ENCODE data around the gene RGS9.
A peak's percentile ranks its signal among the peaks of the same experiment; 100 is the strongest.

The RGS9 gene

GRCh38 chr17:65101371-65101770, 35.8 kb upstream of the RGS9 start:
- H2BK120ac ChIP-seq (ENCODE audit: low read depth, low read length): no peak overlapping the region
- peak overlapping the region; percentile 80 for H3K9ac ChIP-seq (ENCODE audit: low read length)
- H3K27ac ChIP-seq (ENCODE audit: low read depth, low read length): no peak overlapping the region
- H2AK5ac ChIP-seq (ENCODE audit: low read length): no peak overlapping the region
- no peak overlapping the region for H3K4ac ChIP-seq (ENCODE audit: low read depth, low read length)
- H4K8ac ChIP-seq (ENCODE audit: low read depth, low read length): no peak overlapping the region
- no peak overlapping the region for H3K18ac ChIP-seq (ENCODE audit: low read length)
- H3K4me1 ChIP-seq (ENCODE audit: control insufficient read depth, low read depth, low read length): no peaks in the 10 kb centered on the region
- no peaks in the 10 kb centered on the region for H3K79me1 ChIP-seq (ENCODE audit: low read length)
- DNase-seq: no peak
- H4K5ac ChIP-seq (ENCODE audit: low read length): no peak overlapping the region
- H3K23ac ChIP-seq (ENCODE audit: low read length): no peak overlapping the region
- H3K36me3 ChIP-seq (ENCODE audit: control insufficient read depth, insufficient read depth, low read length): no peaks in the 10 kb centered on the region
- no peak overlapping the region for H3K4me3 ChIP-seq (ENCODE audit: low read length)
- no peak overlapping the region for H2BK5ac ChIP-seq (ENCODE audit: low read length)
- H3K56ac ChIP-seq (ENCODE audit: low read length): no peak overlapping the region
- H3K27me3 ChIP-seq (ENCODE audit: insufficient read depth, low read length, poor library complexity): no peaks in the 10 kb centered on the region
- H2BK15ac ChIP-seq (replicated peaks; ENCODE audit: low read depth): no peak overlapping the region
- no CpG with 5 or more reads among the region's 6 CpGs for WGBS (ENCODE audit: extremely low coverage, insufficient coverage, low lambda C conversion rate)
- no peak overlapping the region for H3K4me2 ChIP-seq (ENCODE audit: low read length)
- H3K79me2 ChIP-seq (ENCODE audit: control insufficient read depth, insufficient read depth, low read length): no peaks in the 10 kb centered on the region

GRCh38 chr17:65102235-65102634, 34.9 kb upstream of the RGS9 start:
- Histone ChIP-seq H3K4me3 (ENCODE audit: low read length) (no peak overlapping the region), H2BK5ac (ENCODE audit: low read length) (no peak overlapping the region), H3K4me2 (ENCODE audit: low read length) (no peak overlapping the region), H3K27ac (ENCODE audit: low read depth, low read length) (no peak overlapping the region), H4K8ac (ENCODE audit: low read depth, low read length) (no peak overlapping the region), H3K36me3 (ENCODE audit: control insufficient read depth, insufficient read depth, low read length) (no peaks in the 10 kb centered on the region), H4K5ac (ENCODE audit: low read length) (no peak overlapping the region), H3K79me2 (ENCODE audit: control insufficient read depth, insufficient read depth, low read length) (no peaks in the 10 kb centered on the region), H3K18ac (ENCODE audit: low read length) (no peak overlapping the region), H3K9ac (ENCODE audit: low read length) (no peak overlapping the region), H3K23ac (ENCODE audit: low read length) (no peak overlapping the region), H3K4ac (ENCODE audit: low read depth, low read length) (no peak overlapping the region), H2BK15ac (replicated peaks; ENCODE audit: low read depth) (no peak overlapping the region), H3K27me3 (ENCODE audit: insufficient read depth, low read length, poor library complexity) (no peaks in the 10 kb centered on the region), H3K56ac (ENCODE audit: low read length) (no peak overlapping the region), H3K4me1 (ENCODE audit: control insufficient read depth, low read depth, low read length) (no peaks in the 10 kb centered on the region), H2BK120ac (ENCODE audit: low read depth, low read length) (no peak overlapping the region), H2AK5ac (ENCODE audit: low read length) (no peak overlapping the region), H3K79me1 (ENCODE audit: low read length) (no peaks in the 10 kb centered on the region)
- WGBS (ENCODE audit: extremely low coverage, insufficient coverage, low lambda C conversion rate): no CpG with 5 or more reads among the region's 5 CpGs
- no peak for DNase-seq

- Histone ChIP-seq H2BK15ac (replicated peaks; ENCODE audit: low read depth) (no peak overlapping the region), H3K4me2 (ENCODE audit: low read length) (no peak overlapping the region), H2AK5ac (ENCODE audit: low read length) (no peak overlapping the region), H3K23ac (ENCODE audit: low read length) (no peak overlapping the region), H3K27me3 (ENCODE audit: insufficient read depth, low read length, poor library complexity) (no peaks in the 10 kb centered on the region), H3K4me3 (ENCODE audit: low read length) (no peak overlapping the region), H4K8ac (ENCODE audit: low read depth, low read length) (no peak overlapping the region), H2BK5ac (ENCODE audit: low read length) (no peak overlapping the region), H3K79me1 (ENCODE audit: low read length) (no peaks in the 10 kb centered on the region), H3K9ac (ENCODE audit: low read length) (no peak overlapping the region), H3K27ac (ENCODE audit: low read depth, low read length) (no peak overlapping the region), H3K4ac (ENCODE audit: low read depth, low read length) (no peak overlapping the region), H3K18ac (ENCODE audit: low read length) (no peak overlapping the region), H3K79me2 (ENCODE audit: control insufficient read depth, insufficient read depth, low read length) (no peaks in the 10 kb centered on the region), H3K56ac (ENCODE audit: low read length) (no peak overlapping the region), H3K4me1 (ENCODE audit: control insufficient read depth, low read depth, low read length) (no peaks in the 10 kb centered on the region), H3K36me3 (ENCODE audit: control insufficient read depth, insufficient read depth, low read length) (no peaks in the 10 kb centered on the region), H4K5ac (ENCODE audit: low read length) (no peak overlapping the region), H2BK120ac (ENCODE audit: low read depth, low read length) (no peak overlapping the region)
- no peak for DNase-seq
- no CpG with 5 or more reads among the region's 5 CpGs for WGBS (ENCODE audit: extremely low coverage, insufficient coverage, low lambda C conversion rate)
Measured at GRCh38 chr17:65102788-65103187, 34.4 kb upstream of the RGS9 start.

- no peak overlapping the region for H4K8ac ChIP-seq (ENCODE audit: low read depth, low read length)
- H3K4me1 ChIP-seq (ENCODE audit: control insufficient read depth, low read depth, low read length): no peaks in the 10 kb centered on the region
- no peak overlapping the region for H2BK120ac ChIP-seq (ENCODE audit: low read depth, low read length)
- no peaks in the 10 kb centered on the region for H3K27me3 ChIP-seq (ENCODE audit: insufficient read depth, low read length, poor library complexity)
- no peak for DNase-seq
- H2BK5ac ChIP-seq (ENCODE audit: low read length): no peak overlapping the region
- no peak overlapping the region for H3K27ac ChIP-seq (ENCODE audit: low read depth, low read length)
- H4K5ac ChIP-seq (ENCODE audit: low read length): no peak overlapping the region
- no peak overlapping the region for H3K4ac ChIP-seq (ENCODE audit: low read depth, low read length)
- H3K79me1 ChIP-seq (ENCODE audit: low read length): no peaks in the 10 kb centered on the region
- no peak overlapping the region for H3K56ac ChIP-seq (ENCODE audit: low read length)
- H3K9ac ChIP-seq (ENCODE audit: low read length): no peak overlapping the region
- no peak overlapping the region for H3K23ac ChIP-seq (ENCODE audit: low read length)
- WGBS (ENCODE audit: extremely low coverage, insufficient coverage, low lambda C conversion rate): no CpG with 5 or more reads among the region's 3 CpGs
- no peak overlapping the region for H3K18ac ChIP-seq (ENCODE audit: low read length)
- no peak overlapping the region for H2AK5ac ChIP-seq (ENCODE audit: low read length)
- H2BK15ac ChIP-seq (replicated peaks; ENCODE audit: low read depth): no peak overlapping the region
- no peak overlapping the region for H3K4me2 ChIP-seq (ENCODE audit: low read length)
- H3K79me2 ChIP-seq (ENCODE audit: control insufficient read depth, insufficient read depth, low read length): no peaks in the 10 kb centered on the region
- no peak overlapping the region for H3K4me3 ChIP-seq (ENCODE audit: low read length)
- H3K36me3 ChIP-seq (ENCODE audit: control insufficient read depth, insufficient read depth, low read length): no peaks in the 10 kb centered on the region
Measured at GRCh38 chr17:65103431-65103830, 33.7 kb upstream of the RGS9 start.

GRCh38 chr17:65103896-65104295, 33.3 kb upstream of the RGS9 start:
- Histone ChIP-seq H3K4me1 (ENCODE audit: control insufficient read depth, low read depth, low read length) (no peaks in the 10 kb centered on the region), H3K79me1 (ENCODE audit: low read length) (no peaks in the 10 kb centered on the region), H3K18ac (ENCODE audit: low read length) (no peak overlapping the region), H4K8ac (ENCODE audit: low read depth, low read length) (no peak overlapping the region), H3K9ac (ENCODE audit: low read length) (no peak overlapping the region), H3K4me2 (ENCODE audit: low read length) (no peak overlapping the region), H3K56ac (ENCODE audit: low read length) (no peak overlapping the region), H3K27me3 (ENCODE audit: insufficient read depth, low read length, poor library complexity) (no peaks in the 10 kb centered on the region), H4K5ac (ENCODE audit: low read length) (no peak overlapping the region), H3K27ac (ENCODE audit: low read depth, low read length) (no peak overlapping the region), H2BK15ac (replicated peaks; ENCODE audit: low read depth) (no peak overlapping the region), H3K4me3 (ENCODE audit: low read length) (no peak overlapping the region), H2BK120ac (ENCODE audit: low read depth, low read length) (no peak overlapping the region), H3K23ac (ENCODE audit: low read length) (no peak overlapping the region), H3K36me3 (ENCODE audit: control insufficient read depth, insufficient read depth, low read length) (no peaks in the 10 kb centered on the region), H2BK5ac (ENCODE audit: low read length) (no peak overlapping the region), H3K4ac (ENCODE audit: low read depth, low read length) (no peak overlapping the region), H2AK5ac (ENCODE audit: low read length) (no peak overlapping the region), H3K79me2 (ENCODE audit: control insufficient read depth, insufficient read depth, low read length) (no peaks in the 10 kb centered on the region)
- WGBS (ENCODE audit: extremely low coverage, insufficient coverage, low lambda C conversion rate): no CpG with 5 or more reads among the region's 5 CpGs
- DNase-seq: no peak

- no peaks in the 10 kb centered on the region for H3K79me2 ChIP-seq (ENCODE audit: control insufficient read depth, insufficient read depth, low read length)
- no peaks in the 10 kb centered on the region for H3K36me3 ChIP-seq (ENCODE audit: control insufficient read depth, insufficient read depth, low read length)
- H3K4ac ChIP-seq (ENCODE audit: low read depth, low read length): no peak overlapping the region
- no peak overlapping the region for H3K4me3 ChIP-seq (ENCODE audit: low read length)
- H3K79me1 ChIP-seq (ENCODE audit: low read length): no peaks in the 10 kb centered on the region
- no peak overlapping the region for H3K23ac ChIP-seq (ENCODE audit: low read length)
- no peak overlapping the region for H2BK5ac ChIP-seq (ENCODE audit: low read length)
- H3K56ac ChIP-seq (ENCODE audit: low read length): no peak overlapping the region
- no peak overlapping the region for H2BK15ac ChIP-seq (replicated peaks; ENCODE audit: low read depth)
- H2BK120ac ChIP-seq (ENCODE audit: low read depth, low read length): no peak overlapping the region
- no peak overlapping the region for H3K4me2 ChIP-seq (ENCODE audit: low read length)
- no peak for DNase-seq
- no peak overlapping the region for H4K5ac ChIP-seq (ENCODE audit: low read length)
- no peaks in the 10 kb centered on the region for H3K27me3 ChIP-seq (ENCODE audit: insufficient read depth, low read length, poor library complexity)
- no peak overlapping the region for H3K18ac ChIP-seq (ENCODE audit: low read length)
- H3K27ac ChIP-seq (ENCODE audit: low read depth, low read length): no peak overlapping the region
- H3K9ac ChIP-seq (ENCODE audit: low read length): no peak overlapping the region
- no peak overlapping the region for H2AK5ac ChIP-seq (ENCODE audit: low read length)
- H4K8ac ChIP-seq (ENCODE audit: low read depth, low read length): no peak overlapping the region
- no peaks in the 10 kb centered on the region for H3K4me1 ChIP-seq (ENCODE audit: control insufficient read depth, low read depth, low read length)
Measured at GRCh38 chr17:65104541-65104940, 32.6 kb upstream of the RGS9 start.

Measured in mesendoderm (in vitro differentiated cells).